GM18951 (cell line): Measurements from ENCODE around the gene TRPM8.

Experiments
- POLR2A ChIP-seq: IDR thresholded peaks from 4 replicates; pipeline ENCODE4 v1.6.1; 2011; ENCODE audit warnings: mild to moderate bottlenecking; ENCODE audit not compliant: insufficient read length, insufficient read depth; ENCODE audit errors: extremely low read depth
- in situ Hi-C: fragments of 300-500 bp; cut with MboI; formaldehyde crosslinking; loops from one replicate; pipeline ENCODE4 v1.12.0; 2022; ENCODE audit warnings: low sequenced_read_pairs, mixed read lengths, inconsistent platforms; ENCODE audit not compliant: unreplicated experiment

The TRPM8 gene

GRCh38 chr2:234006501-234006900, 89.3 kb downstream of the TRPM8 start:
- in situ Hi-C loops = no loop called here

GRCh38 chr2:234014427-234014826, 97.3 kb downstream of the TRPM8 start:
- in situ Hi-C loops = no loop called here
- TF ChIP-seq POLR2A = no peak

More at GRCh38 chr2:234006501-234006900, 89.3 kb downstream of the TRPM8 start:
- no peak for TF ChIP-seq POLR2A

- no peak for TF ChIP-seq POLR2A
- in situ Hi-C loops = no loop called here
Measured at GRCh38 chr2:234015861-234016260, 98.7 kb downstream of the TRPM8 start.

- TF ChIP-seq POLR2A = no peak
- in situ Hi-C loops = no loop called here
Measured at GRCh38 chr2:234019896-234020295, 102.7 kb downstream of the TRPM8 start.

GRCh38 chr2:234020332-234020731, 103.2 kb downstream of the TRPM8 start:
- in situ Hi-C loops = no loop called here
- TF ChIP-seq POLR2A = no peak

GRCh38 chr2:234022424-234022823, 105.3 kb downstream of the TRPM8 start:
- TF ChIP-seq POLR2A = no peak
- in situ Hi-C loops = no loop called here

GRCh38 chr2:234024304-234024703, 107.1 kb downstream of the TRPM8 start:
- TF ChIP-seq POLR2A = no peak
- in situ Hi-C loops = no loop called here

GRCh38 chr2:234025466-234025865, 108.3 kb downstream of the TRPM8 start:
- in situ Hi-C loops = no loop called here
- no peak for TF ChIP-seq POLR2A

- TF ChIP-seq POLR2A = no peak
- in situ Hi-C loops = no loop called here
Measured at GRCh38 chr2:234025891-234026401, 108.8 kb downstream of the TRPM8 start.

GRCh38 chr2:234026693-234027254, 109.6 kb downstream of the TRPM8 start:
- TF ChIP-seq POLR2A = no peak
- in situ Hi-C loops = no loop called here

GRCh38 chr2:234027641-234028040, 110.5 kb downstream of the TRPM8 start:
- in situ Hi-C loops = no loop called here
- no peak for TF ChIP-seq POLR2A

GRCh38 chr2:234029150-234029733, 112.1 kb downstream of the TRPM8 start:
- TF ChIP-seq POLR2A = no peak
- in situ Hi-C loops = no loop called here

- in situ Hi-C loops = no loop called here
- no peak for TF ChIP-seq POLR2A
Measured at GRCh38 chr2:234031207-234031606, 114.0 kb downstream of the TRPM8 start.

GRCh38 chr2:234032279-234032856, 115.2 kb downstream of the TRPM8 start:
- TF ChIP-seq POLR2A = no peak
- in situ Hi-C loops = no loop called here
